GM12874 (cell line): Measurements from ENCODE around the gene TOM1L1.

Experiments
- TF ChIP-seq, protein P1 (sequence below): IDR thresholded peaks from 2 replicates; pipeline ENCODE4 v1.5.1; 2011; ENCODE audit warnings: low read depth, mild to moderate bottlenecking, control low read depth, low read length, moderate library complexity; ENCODE audit not compliant: insufficient read depth

TOM1L1 gene

GRCh38 chr17:54899201-54899600, 1.5 kb upstream of the TOM1L1 start:
- TF ChIP-seq, protein P1, sequence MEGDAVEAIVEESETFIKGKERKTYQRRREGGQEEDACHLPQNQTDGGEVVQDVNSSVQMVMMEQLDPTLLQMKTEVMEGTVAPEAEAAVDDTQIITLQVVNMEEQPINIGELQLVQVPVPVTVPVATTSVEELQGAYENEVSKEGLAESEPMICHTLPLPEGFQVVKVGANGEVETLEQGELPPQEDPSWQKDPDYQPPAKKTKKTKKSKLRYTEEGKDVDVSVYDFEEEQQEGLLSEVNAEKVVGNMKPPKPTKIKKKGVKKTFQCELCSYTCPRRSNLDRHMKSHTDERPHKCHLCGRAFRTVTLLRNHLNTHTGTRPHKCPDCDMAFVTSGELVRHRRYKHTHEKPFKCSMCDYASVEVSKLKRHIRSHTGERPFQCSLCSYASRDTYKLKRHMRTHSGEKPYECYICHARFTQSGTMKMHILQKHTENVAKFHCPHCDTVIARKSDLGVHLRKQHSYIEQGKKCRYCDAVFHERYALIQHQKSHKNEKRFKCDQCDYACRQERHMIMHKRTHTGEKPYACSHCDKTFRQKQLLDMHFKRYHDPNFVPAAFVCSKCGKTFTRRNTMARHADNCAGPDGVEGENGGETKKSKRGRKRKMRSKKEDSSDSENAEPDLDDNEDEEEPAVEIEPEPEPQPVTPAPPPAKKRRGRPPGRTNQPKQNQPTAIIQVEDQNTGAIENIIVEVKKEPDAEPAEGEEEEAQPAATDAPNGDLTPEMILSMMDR = no peak

- TF ChIP-seq, protein P1 = no peak
These were observed 763 bp upstream of the TOM1L1 start for GRCh38 chr17:54899721-54900456.

- TF ChIP-seq, protein P1 = no peak
These were observed 674 bp downstream of the TOM1L1 start for GRCh38 chr17:54901230-54901822.

DNA sequence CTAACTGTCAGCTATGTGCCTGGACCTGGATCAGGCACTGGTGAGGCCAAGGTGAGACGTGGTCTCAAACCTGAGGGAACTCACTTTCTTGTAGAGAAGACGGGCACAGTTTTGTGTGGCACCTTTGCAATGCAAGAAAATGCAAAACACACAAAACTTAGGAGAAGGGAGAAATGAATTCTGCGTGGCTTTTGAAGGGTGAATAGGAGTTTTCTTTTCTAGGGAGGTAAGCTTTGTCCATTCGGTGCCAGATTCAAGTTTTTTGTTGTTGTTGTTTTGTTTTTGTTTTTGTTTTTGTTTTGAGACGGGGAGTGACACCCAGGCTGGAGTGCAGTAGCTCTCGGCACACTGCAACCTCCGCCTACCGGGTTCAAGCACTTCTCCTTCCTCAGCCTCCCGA, 1.4 kb downstream of the TOM1L1 start:
- TF ChIP-seq, protein P1 = no peak

- TF ChIP-seq, protein P1 = no peak
These were observed 2.0 kb downstream of the TOM1L1 start for GRCh38 chr17:54902611-54903010.

DNA sequence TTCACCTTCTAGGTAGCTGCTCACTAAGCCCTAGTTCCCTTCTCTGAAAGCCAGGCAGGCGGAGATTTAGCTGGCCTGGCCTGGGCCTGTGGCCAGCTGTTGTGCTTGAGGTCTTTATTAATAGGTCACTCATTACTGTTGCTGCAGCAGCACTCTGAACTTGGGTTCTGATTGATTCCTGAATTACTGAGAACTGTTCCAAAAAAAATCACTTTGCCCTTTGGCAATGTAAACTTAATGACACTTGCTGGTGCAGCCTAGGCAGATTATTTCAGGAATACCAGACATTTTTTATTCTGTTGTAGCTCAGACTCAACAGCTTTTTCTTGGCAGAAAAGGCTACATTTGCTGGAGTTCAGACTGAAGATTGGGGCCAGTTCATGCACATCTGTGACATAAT, 2.7 kb downstream of the TOM1L1 start:
- TF ChIP-seq, protein P1 = no peak

DNA sequence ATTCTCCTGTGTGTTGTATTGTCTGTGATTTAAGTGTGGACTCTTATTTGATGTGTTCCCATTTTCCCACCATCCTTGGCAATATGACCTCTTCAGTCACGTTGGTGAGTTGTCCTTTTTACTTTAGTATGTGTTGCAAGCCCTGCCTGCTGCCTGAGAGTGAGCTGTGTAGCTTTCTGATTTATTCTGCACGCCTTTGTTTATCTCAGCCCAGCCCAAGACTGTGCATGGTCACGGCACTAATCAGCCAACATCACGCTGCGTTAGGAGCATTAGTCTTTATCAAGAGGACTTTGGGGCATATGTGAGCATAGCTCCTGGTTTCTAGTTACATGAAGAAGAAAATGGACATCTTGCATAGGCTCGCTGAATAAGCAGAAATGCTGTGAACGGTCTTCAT, 6.0 kb downstream of the TOM1L1 start:
- TF ChIP-seq, protein P1 = no peak
